Lower lobe of right lung (tissue), 2 donors: ENCODE results near the gene MLST8. TPM values are rescaled to one million over a fixed set of nuclear protein-coding genes. Genes with fewer than 3 reads are reported as not detected.

ENCODE experiments used
- ATAC-seq, 2 donors: fragments of 200-7000 bp; cut with Tn5 transposase; one replicate each; pipeline ENCODE4 v1.9.1; 2020 to 2022; ENCODE audit warnings: mild to moderate bottlenecking in 2 of 2, moderate library complexity in 2 of 2
- DNase-seq: peaks from one replicate; pipeline ENCODE4 v3.0.0-alpha.2; 2020
- H3K27ac ChIP-seq: fragments of 200-600 bp; one replicate; pipeline ENCODE4 v1.8.0; 2022
- H3K27me3 ChIP-seq: fragments of 200-600 bp; one replicate; pipeline ENCODE4 v1.8.0; 2022; ENCODE audit warnings: low read depth
- H3K36me3 ChIP-seq: fragments of 200-600 bp; one replicate; pipeline ENCODE4 v1.8.0; 2022; ENCODE audit warnings: mild to moderate bottlenecking
- H3K4me1 ChIP-seq: fragments of 200-600 bp; one replicate; pipeline ENCODE4 v1.8.0; 2022
- H3K4me3 ChIP-seq: fragments of 200-600 bp; one replicate; pipeline ENCODE4 v1.8.0; 2022; ENCODE audit warnings: mild to moderate bottlenecking
- H3K9me3 ChIP-seq: fragments of 200-600 bp; one replicate; pipeline ENCODE4 v1.8.0; 2022
- intact Hi-C: fragments of 100-400 bp; cut with DNase I; formaldehyde crosslinking; loops from one replicate; pipeline ENCODE4 v1.11.0; 2022
- total RNA-seq: library from RNA; stranded (reverse); fragmentation: NEBNext Ultra II Directional; extraction: Animal tissue kit (Norgen Biotek cat#: 25700); gene quantifications from one replicate; pipeline ENCODE4 v1.2.1, GENCODE V29; 2021
- TF ChIP-seq, protein P1 (sequence below): fragments of 200-600 bp; IDR thresholded peaks from one replicate; pipeline ENCODE4 v1.8.0; 2022; ENCODE audit warnings: antibody characterized with exemption, mild to moderate bottlenecking
- donor health status: DM: no; HTN: yes; CAD: no; lungs with severe emphysema.

The MLST8 gene
- total RNA-seq, 1 donor from 2014 or later = 26.6 TPM

DNA sequence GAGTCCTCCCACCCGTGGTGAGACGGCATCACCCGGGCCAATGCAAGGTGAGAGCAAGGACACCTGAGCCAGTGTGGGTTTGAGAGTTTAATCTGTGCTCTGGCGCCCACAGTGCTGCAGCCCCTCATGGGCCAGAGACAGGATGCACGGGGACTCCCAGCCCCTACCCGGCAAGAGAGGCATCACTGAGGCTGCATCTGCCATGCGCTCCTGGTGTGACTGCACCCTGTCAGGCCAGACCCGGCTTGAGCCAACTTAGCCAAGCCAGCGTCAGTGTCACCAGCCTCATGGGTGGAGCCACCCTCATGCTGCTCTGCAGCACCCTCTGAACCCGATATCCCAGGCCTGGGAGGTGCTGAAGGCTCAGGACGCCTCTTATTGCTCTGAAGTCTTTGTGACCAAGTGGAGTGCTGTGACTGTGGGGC lies 6.7 kb downstream of the MLST8 start:
- Histone ChIP-seq H3K4me3 (no peak overlapping the region), H3K36me3 (peaks cover 37% of the 10 kb centered on the region), H3K9me3 (no peaks in the 10 kb centered on the region), H3K4me1 (peaks cover 28% of the 10 kb centered on the region), H3K27me3 (no peaks in the 10 kb centered on the region), H3K27ac (peak overlapping the region; percentile 67)
- peak; percentile 45 for DNase-seq
- TF ChIP-seq, protein P1, sequence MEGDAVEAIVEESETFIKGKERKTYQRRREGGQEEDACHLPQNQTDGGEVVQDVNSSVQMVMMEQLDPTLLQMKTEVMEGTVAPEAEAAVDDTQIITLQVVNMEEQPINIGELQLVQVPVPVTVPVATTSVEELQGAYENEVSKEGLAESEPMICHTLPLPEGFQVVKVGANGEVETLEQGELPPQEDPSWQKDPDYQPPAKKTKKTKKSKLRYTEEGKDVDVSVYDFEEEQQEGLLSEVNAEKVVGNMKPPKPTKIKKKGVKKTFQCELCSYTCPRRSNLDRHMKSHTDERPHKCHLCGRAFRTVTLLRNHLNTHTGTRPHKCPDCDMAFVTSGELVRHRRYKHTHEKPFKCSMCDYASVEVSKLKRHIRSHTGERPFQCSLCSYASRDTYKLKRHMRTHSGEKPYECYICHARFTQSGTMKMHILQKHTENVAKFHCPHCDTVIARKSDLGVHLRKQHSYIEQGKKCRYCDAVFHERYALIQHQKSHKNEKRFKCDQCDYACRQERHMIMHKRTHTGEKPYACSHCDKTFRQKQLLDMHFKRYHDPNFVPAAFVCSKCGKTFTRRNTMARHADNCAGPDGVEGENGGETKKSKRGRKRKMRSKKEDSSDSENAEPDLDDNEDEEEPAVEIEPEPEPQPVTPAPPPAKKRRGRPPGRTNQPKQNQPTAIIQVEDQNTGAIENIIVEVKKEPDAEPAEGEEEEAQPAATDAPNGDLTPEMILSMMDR = no peak
- intact Hi-C loops = no loop called here
- ATAC-seq = no peak

DNA sequence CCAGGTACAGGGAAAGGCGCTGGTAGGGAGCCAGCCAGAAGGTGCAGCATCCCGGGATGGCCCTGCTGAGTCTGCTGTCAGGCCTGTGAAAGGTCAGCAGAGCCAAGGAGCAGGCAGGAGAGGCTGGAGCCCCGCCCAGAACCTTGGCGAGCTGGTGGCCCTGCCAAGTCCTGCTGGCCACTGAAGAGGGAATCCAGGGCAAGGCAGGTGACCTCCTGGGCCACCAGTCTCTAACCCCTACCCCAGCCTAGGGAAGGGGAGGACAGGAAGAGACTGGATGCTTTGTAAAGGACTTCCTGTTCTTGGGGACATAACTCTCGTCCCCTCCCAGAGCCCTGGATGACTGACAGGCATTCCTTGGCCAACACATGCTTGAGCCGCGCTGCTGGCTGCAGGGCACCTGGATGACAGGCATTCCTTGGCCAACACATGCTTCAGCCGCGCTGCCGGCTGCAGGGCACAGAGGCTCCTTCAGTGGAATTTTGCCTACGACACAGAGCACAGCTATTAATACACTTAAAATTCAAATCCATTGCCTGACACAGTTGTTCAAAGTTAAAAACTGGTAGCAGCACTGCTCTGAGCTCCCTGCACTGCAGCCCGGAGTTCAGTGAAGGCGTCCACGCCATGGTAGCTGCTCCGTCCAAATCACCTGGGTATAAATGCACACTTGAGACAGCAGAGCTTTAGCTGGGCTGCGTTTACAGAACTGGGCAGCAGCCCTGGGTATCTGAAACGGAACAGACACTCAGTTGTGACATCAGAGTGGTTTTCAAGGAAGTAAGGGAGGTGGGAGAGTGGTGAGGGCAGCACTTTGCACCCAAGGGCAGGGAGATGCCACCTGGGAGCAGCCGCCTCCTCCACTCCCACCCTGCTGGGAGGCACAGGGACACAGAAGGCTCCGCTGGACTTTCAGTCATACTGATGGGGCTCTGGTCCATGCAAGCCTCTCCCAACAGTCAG lies 7.4 kb downstream of the MLST8 start:
- ATAC-seq (peak; percentile 5 to 24), DNase-seq (peak; percentile 81)
- H3K36me3 ChIP-seq = peaks cover 30% of the 10 kb centered on the region
- H3K4me1 ChIP-seq = peaks cover 24% of the 10 kb centered on the region
- H3K27me3 ChIP-seq = no peaks in the 10 kb centered on the region
- H3K4me3 ChIP-seq = peak overlapping the region; percentile 83
- intact Hi-C loops = no loop called here
- TF ChIP-seq, protein P1 = no peak
- no peaks in the 10 kb centered on the region for H3K9me3 ChIP-seq
- H3K27ac ChIP-seq = peak overlapping the region; percentile 67

DNA sequence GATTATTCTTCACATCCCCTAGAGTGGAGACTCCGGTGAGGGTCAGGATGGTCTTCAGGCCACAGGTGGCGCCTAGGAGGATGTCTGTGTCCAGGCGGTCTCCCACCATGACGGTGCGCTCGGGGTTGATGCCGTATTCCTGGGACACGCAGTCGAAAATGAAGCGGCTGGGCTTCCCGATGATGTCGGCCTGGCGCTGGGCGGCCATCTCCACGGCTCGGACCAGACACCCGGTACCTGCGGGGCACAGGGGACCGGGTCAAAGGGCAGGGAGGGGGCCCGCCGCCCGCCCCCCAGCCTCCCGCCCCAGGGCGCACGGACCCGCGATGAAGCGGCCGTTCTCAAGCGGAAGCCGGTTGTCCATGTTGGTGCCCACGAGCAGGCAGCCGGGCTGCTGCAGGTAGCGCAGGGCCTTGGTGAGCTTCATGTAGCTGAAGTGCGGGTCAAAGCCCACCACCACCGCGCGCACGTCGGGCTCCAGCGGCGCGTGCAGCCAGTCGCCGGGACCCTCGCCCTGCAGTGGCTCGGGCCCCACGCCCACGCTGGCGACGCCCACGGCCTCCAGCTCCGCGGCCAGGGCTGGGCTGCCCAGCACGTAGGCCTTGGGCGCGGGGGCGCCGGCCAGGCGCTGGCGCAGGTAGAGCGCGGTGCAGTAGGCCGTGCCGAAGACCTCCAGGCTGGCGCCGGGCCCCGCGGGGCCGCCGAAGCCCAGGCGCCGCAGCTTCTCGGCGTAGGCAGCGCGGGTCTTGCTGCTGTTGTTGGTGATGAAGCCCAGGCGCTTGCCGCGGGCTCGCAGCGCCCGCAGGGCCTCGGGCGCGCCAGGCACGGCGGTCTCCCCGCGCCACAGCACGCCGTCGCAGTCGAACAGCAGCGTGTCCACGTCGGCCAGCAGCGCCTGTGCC lies 8.8 kb downstream of the MLST8 start:
- DNase-seq = no peak
- H3K27ac ChIP-seq = peak overlapping the region; percentile 91

DNA sequence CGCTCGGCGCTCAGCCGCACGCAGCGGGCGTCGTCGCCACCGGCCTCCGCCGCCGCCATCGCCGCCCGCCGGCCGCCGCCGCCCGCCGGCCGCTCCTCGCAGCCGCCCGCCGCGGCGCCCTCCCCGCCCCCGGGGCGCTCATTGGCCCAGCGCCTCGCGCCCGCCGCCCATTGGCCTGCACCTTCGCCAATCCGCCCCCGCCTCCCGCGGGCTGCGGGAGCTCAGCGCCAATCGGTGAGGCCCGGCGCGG lies 9.4 kb downstream of the MLST8 start, which contains the start of gene PGP:
TSS of gene PGP (minus strand) at position 122 of the 250 bp plus-strand sequence. CDS start at position 59, 63 bp downstream.
- DNase-seq = no peak
- peak; percentile 94 to 96 for ATAC-seq
- peaks cover 24% of the 10 kb centered on the region for H3K4me1 ChIP-seq
- intact Hi-C loops = no loop called here
- H3K9me3 ChIP-seq = no peaks in the 10 kb centered on the region
- H3K27ac ChIP-seq = peak within 1 kb of the TSS; percentile 96
- TF ChIP-seq, protein P1 = no peak
- peak within 1 kb of the TSS; percentile 83 for H3K4me3 ChIP-seq
- peaks cover 10% of the 10 kb centered on the region for H3K36me3 ChIP-seq
- H3K27me3 ChIP-seq = no peaks in the 10 kb centered on the region

More for the DNA sequence above, 8.8 kb downstream of the MLST8 start:
- TF ChIP-seq, protein P1 = no peak
- Histone ChIP-seq H3K9me3 (no peaks in the 10 kb centered on the region), H3K4me3 (peak overlapping the region; percentile 83), H3K27me3 (no peaks in the 10 kb centered on the region), H3K4me1 (peaks cover 24% of the 10 kb centered on the region), H3K36me3 (peaks cover 16% of the 10 kb centered on the region)
- intact Hi-C loops = no loop called here
- no peak for ATAC-seq

DNA sequence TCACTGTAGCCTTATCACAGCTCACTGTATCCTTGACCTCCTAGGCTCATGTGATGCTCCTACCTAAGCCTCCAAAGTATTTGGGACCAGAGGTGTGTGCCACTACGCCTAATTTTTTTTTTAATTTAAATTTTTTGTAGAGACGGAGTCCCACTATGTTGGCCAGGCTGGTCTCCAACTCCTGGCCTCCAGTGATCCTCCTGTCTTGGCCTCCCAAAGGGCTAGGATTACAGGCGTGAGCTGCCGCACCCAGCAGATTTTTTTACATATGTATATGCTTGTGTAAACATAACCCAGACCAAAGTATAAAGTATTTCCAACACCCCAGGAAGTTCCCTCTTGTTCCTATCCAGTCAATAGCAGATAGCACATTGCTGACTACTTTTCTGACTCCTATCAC lies 11.1 kb downstream of the MLST8 start:
- intact Hi-C loops = no loop called here
- Histone ChIP-seq H3K27ac (no peak overlapping the region), H3K4me1 (peaks cover 24% of the 10 kb centered on the region), H3K9me3 (no peaks in the 10 kb centered on the region), H3K36me3 (peaks cover 6% of the 10 kb centered on the region), H3K4me3 (no peak overlapping the region), H3K27me3 (no peaks in the 10 kb centered on the region)
- DNase-seq = no peak
- ATAC-seq = no peak
- TF ChIP-seq, protein P1 = no peak
